ENCODE measurements around the gene AQP1. TPM values are rescaled to one million over a fixed set of nuclear protein-coding genes. Genes with fewer than 3 reads are reported as not detected.

AQP1 gene
- total and polyA plus RNA-seq, 2 of the 8 experiments (the other 6 are each of a cell fraction or from before 2014, with no cell fraction given): 0.18 to 0.19 TPM

GRCh38 chr7:30927040-30927439 is 15.4 kb downstream of the AQP1 start:
- Histone ChIP-seq H3K79me2 (ENCODE audit: control insufficient read depth in 1 of 2, insufficient read depth in 2 of 2, low read length in 2 of 2) (no peaks in the 10 kb centered on the region), H3K23me2 (ENCODE audit: low read depth, low read length) (no peaks in the 10 kb centered on the region; the same call in 1 of the 2 replicates), H4K5ac (ENCODE audit: insufficient read length, low read depth, low read length) (no peak overlapping the region), H2AFZ (ENCODE audit: low read length) (no peak overlapping the region), H2BK120ac (replicated peaks; ENCODE audit: low read depth, low read length) (no peak overlapping the region), H3K27me3 (replicated peaks in 1 of 4; ENCODE audit: control insufficient read depth in 3 of 4, extremely low read depth in 1 of 4, insufficient read depth in 3 of 4, low read length in 3 of 4) (no peaks in the 10 kb centered on the region; a peak in 1 of 7 replicates), H3K23ac (ENCODE audit: insufficient read length) (no peak overlapping the region), H2BK15ac (ENCODE audit: low read length) (no peak overlapping the region), H3K9ac (replicated peaks in 1 of 4; ENCODE audit: extremely low read depth in 1 of 4, low read depth in 3 of 4, low read length in 3 of 4) (no peak overlapping the region), H2BK12ac (ENCODE audit: low read depth, low read length) (no peak overlapping the region), H3K4me3 (ENCODE audit: extremely low read depth in 1 of 4, insufficient read depth in 2 of 4, low read depth in 3 of 4, low read length in 4 of 4) (no peak overlapping the region), H3K18ac (ENCODE audit: extremely low read depth, low read length) (no peak overlapping the region), H2AK5ac (ENCODE audit: low read depth, low read length) (no peak overlapping the region), H3K4ac (replicated peaks; ENCODE audit: insufficient read length, low read depth, low read length) (no peak overlapping the region), H2BK5ac (ENCODE audit: low read depth, low read length) (no peak overlapping the region), H3K4me2 (ENCODE audit: insufficient read depth in 1 of 2, low read depth in 2 of 2, low read length in 2 of 2) (no peak overlapping the region), H3K4me1 (replicated peaks in 1 of 4; ENCODE audit: control insufficient read depth in 3 of 4, insufficient read depth in 4 of 4, low read length in 3 of 4) (no peaks in the 10 kb centered on the region), H3K79me1 (ENCODE audit: low read depth, low read length) (no peaks in the 10 kb centered on the region), H2BK20ac (ENCODE audit: low read length) (no peak overlapping the region), H3K14ac (ENCODE audit: insufficient read length) (no peak overlapping the region), H4K8ac (ENCODE audit: extremely low read depth, insufficient read depth, low read length) (no peak overlapping the region), H4K91ac (replicated peaks; ENCODE audit: insufficient read length, low read length) (no peak overlapping the region), H3K9me3 (ENCODE audit: insufficient read depth in 2 of 2, low read depth in 1 of 2, low read length in 1 of 2) (no peaks in the 10 kb centered on the region), H4K20me1 (replicated peaks in 1 of 2; ENCODE audit: control insufficient read depth in 1 of 2, insufficient read depth in 2 of 2, low read length in 2 of 2) (no peaks in the 10 kb centered on the region), H3K56ac (replicated peaks; ENCODE audit: insufficient read length, low read depth, low read length) (no peak overlapping the region), H3K36me3 (ENCODE audit: control insufficient read depth in 2 of 4, insufficient read depth in 4 of 4, low read length in 3 of 4) (no peaks in the 10 kb centered on the region), H3K27ac (ENCODE audit: low read depth, low read length) (no peak overlapping the region)
- ChIA-PET POLR2A (ENCODE audit: partially characterized antibody) (no interaction called here), CTCF (ENCODE audit: partially characterized antibody) (no interaction called here)
- DNase-seq (ENCODE audit: low read depth in 1 of 2, low spot score in 2 of 2) (no peak), FAIRE-seq (no peak)
- no peak for TF ChIP-seq JUND (IDR thresholded peaks at IDR 0.05; ENCODE audit: low read length)
- WGBS, 2 experiments (ENCODE audit: extremely low coverage in 1 of 2, insufficient coverage in 1 of 2, insufficient read length in 1 of 2, insufficient replicate concordance in 2 of 2, low coverage in 1 of 2, low lambda C conversion rate in 2 of 2, missing lambda C conversion rate in 1 of 2): 92% methylated on average over 2 of the region's 3 CpGs; no CpG with 5 or more reads in 1 of the 2 experiments
